Neural progenitor cell (in vitro differentiated cells): ENCODE results near the gene ARL8A. TPM values are rescaled to one million over a fixed set of nuclear protein-coding genes. Genes with fewer than 3 reads are reported as not detected.

ENCODE experiments used
- DNase-seq: peaks from one replicate; pipeline ENCODE4 v3.0.0-alpha.2; 2016; ENCODE audit warnings: low spot score
- H2AFZ ChIP-seq: fragments of 200-600 bp; sonication (generic); replicated peaks from 2 replicates; pipeline ENCODE4 v1.6.1; 2016; ENCODE audit warnings: antibody characterized with exemption
- H3F3A ChIP-seq: fragments of 200-600 bp; sonication (generic); 2 replicates; pipeline ENCODE4 v1.6.1; 2016; ENCODE audit warnings: antibody characterized with exemption, low read depth
- H3K27ac ChIP-seq: fragments of 200-600 bp; sonication (generic); 2 replicates; pipeline ENCODE4 v1.5.1; 2016; ENCODE audit warnings: mild to moderate bottlenecking
- H3K27me3 ChIP-seq: fragments of 200-600 bp; sonication (generic); 2 replicates; pipeline ENCODE4 v1.6.1; 2016; ENCODE audit warnings: mild to moderate bottlenecking, moderate library complexity
- H3K36me3 ChIP-seq: fragments of 200-600 bp; sonication (generic); 2 replicates; pipeline ENCODE4 v1.5.1; 2016
- H3K4me1 ChIP-seq: fragments of 200-600 bp; sonication (generic); 2 replicates; pipeline ENCODE4 v1.6.1; 2016; ENCODE audit warnings: mixed run types
- H3K4me2 ChIP-seq: fragments of 200-600 bp; sonication (generic); 2 replicates; pipeline ENCODE4 v1.6.1; 2016
- H3K4me3 ChIP-seq: fragments of 200-600 bp; sonication (generic); 2 replicates; pipeline ENCODE4 v1.5.1; 2016
- H3K79me2 ChIP-seq: fragments of 200-600 bp; sonication (generic); 2 replicates; pipeline ENCODE4 v1.6.1; 2016; ENCODE audit warnings: low read depth
- H3K9ac ChIP-seq: fragments of 200-600 bp; sonication (generic); 2 replicates; pipeline ENCODE4 v1.6.1; 2016
- H3K9me3 ChIP-seq: fragments of 200-600 bp; sonication (generic); 2 replicates; pipeline ENCODE4 v1.5.1; 2016; ENCODE audit warnings: low read depth
- H4K20me1 ChIP-seq: fragments of 200-600 bp; sonication (generic); 2 replicates; pipeline ENCODE4 v1.6.1; 2016; ENCODE audit warnings: low read depth
- H3K27ac Mint-ChIP-seq: 3 replicates; pipeline ENCODE4 v1.8.0; 2021; ENCODE audit warnings: mixed read lengths
- H3K27me3 Mint-ChIP-seq: 2 replicates; pipeline ENCODE4 v1.8.0; 2022; ENCODE audit warnings: low read depth, mild to moderate bottlenecking, inconsistent platforms, moderate library complexity, mixed read lengths; ENCODE audit not compliant: insufficient read depth
- H3K36me3 Mint-ChIP-seq: 3 replicates; pipeline ENCODE4 v1.8.0; 2021; ENCODE audit warnings: mixed read lengths
- H3K4me1 Mint-ChIP-seq: 3 replicates; pipeline ENCODE4 v1.8.0; 2021; ENCODE audit warnings: mixed read lengths
- H3K4me3 Mint-ChIP-seq: 3 replicates; pipeline ENCODE4 v1.8.0; 2021; ENCODE audit warnings: mild to moderate bottlenecking, moderate library complexity, mixed read lengths
- H3K9me3 Mint-ChIP-seq: 3 replicates; pipeline ENCODE4 v1.8.0; 2020; ENCODE audit warnings: mixed read lengths
- CTCF ChIP-seq: fragments of 200-600 bp; sonication (generic); IDR thresholded peaks from 2 replicates; pipeline ENCODE4 v1.5.1; 2017; ENCODE audit warnings: antibody characterized with exemption, mild to moderate bottlenecking
- EZH2 ChIP-seq: fragments of 200-600 bp; sonication (generic); IDR thresholded peaks from 2 replicates; pipeline ENCODE4 v1.6.1; 2017; ENCODE audit warnings: antibody characterized with exemption, mild to moderate bottlenecking, moderate library complexity
- EZH2phosphoT487 ChIP-seq: fragments of 200-600 bp; sonication (generic); IDR thresholded peaks from 2 replicates; pipeline ENCODE4 v1.6.1; 2017; ENCODE audit warnings: antibody characterized with exemption
- total RNA-seq: library from RNA; depleted of rRNA; stranded (reverse); fragments of >200 nt; gene quantifications from 2 replicates; pipeline ENCODE4 v1.2.3, GENCODE V29; 2015; ENCODE audit warnings: low replicate concordance

The ARL8A gene
- total RNA-seq, 1 donor from 2014 or later: 13.3 TPM

GRCh38 chr1:202160377-202160940 is 15.9 kb upstream of the ARL8A start, which contains the start of gene PTPN7:
Gene PTPN7, minus strand, starts transcription at chr1:202160602. Its CDS starts 1,200 bp downstream, at chr1:202159402.
- Histone ChIP-seq H3K27ac (no peak within 1 kb of the TSS), H3F3A (no peaks in the 10 kb centered on the region), H3K4me2 (no peak within 1 kb of the TSS), H3K9ac (no peak within 1 kb of the TSS), H3K27me3 (no peaks in the 10 kb centered on the region), H3K9me3 (no peaks in the 10 kb centered on the region), H3K4me1 (peaks cover 6% of the 10 kb centered on the region), H3K4me3 (no peak within 1 kb of the TSS), H3K36me3 (no peaks in the 10 kb centered on the region), H3K79me2 (no peaks in the 10 kb centered on the region), H2AFZ (no peak within 1 kb of the TSS), H4K20me1 (no peaks in the 10 kb centered on the region)
- no peak for DNase-seq
- Mint-ChIP-seq H3K4me1 (peaks cover 26% of the 10 kb centered on the region), H3K4me3 (no peak within 1 kb of the TSS), H3K27me3 (peaks cover 2% of the 10 kb centered on the region), H3K9me3 (no peaks in the 10 kb centered on the region), H3K27ac (peak within 1 kb of the TSS; percentile 60), H3K36me3 (no peaks in the 10 kb centered on the region)
- TF ChIP-seq EZH2: no peak
- TF ChIP-seq CTCF: no peak
- TF ChIP-seq EZH2phosphoT487: no peak

GRCh38 chr1:202159534-202160371 is 15.2 kb upstream of the ARL8A start:
- TF ChIP-seq EZH2 (no peak), EZH2phosphoT487 (no peak), CTCF (no peak)
- Histone ChIP-seq H3K27ac (no peak overlapping the region), H3K36me3 (no peaks in the 10 kb centered on the region), H3K27me3 (no peaks in the 10 kb centered on the region), H3F3A (no peaks in the 10 kb centered on the region), H2AFZ (no peak overlapping the region), H3K79me2 (no peaks in the 10 kb centered on the region), H3K9me3 (no peaks in the 10 kb centered on the region), H3K4me3 (no peak overlapping the region), H4K20me1 (no peaks in the 10 kb centered on the region), H3K4me1 (peaks cover 6% of the 10 kb centered on the region), H3K4me2 (no peak overlapping the region), H3K9ac (no peak overlapping the region)
- Mint-ChIP-seq H3K27ac (peak overlapping the region; percentile 24), H3K36me3 (no peaks in the 10 kb centered on the region), H3K4me3 (no peak overlapping the region), H3K27me3 (peaks cover 2% of the 10 kb centered on the region), H3K9me3 (no peaks in the 10 kb centered on the region), H3K4me1 (peaks cover 28% of the 10 kb centered on the region)
- no peak for DNase-seq

- Mint-ChIP-seq H3K4me3 (no peak overlapping the region), H3K4me1 (peaks cover 29% of the 10 kb centered on the region), H3K9me3 (no peaks in the 10 kb centered on the region), H3K27me3 (peaks cover 2% of the 10 kb centered on the region), H3K27ac (no peak overlapping the region), H3K36me3 (no peaks in the 10 kb centered on the region)
- no peaks in the 10 kb centered on the region for H3K9me3 ChIP-seq
- no peaks in the 10 kb centered on the region for H4K20me1 ChIP-seq
- H3K4me2 ChIP-seq: no peak overlapping the region
- no peak overlapping the region for H3K27ac ChIP-seq
- no peaks in the 10 kb centered on the region for H3K27me3 ChIP-seq
- H3F3A ChIP-seq: no peaks in the 10 kb centered on the region
- H3K9ac ChIP-seq: no peak overlapping the region
- TF ChIP-seq CTCF (no peak), EZH2 (no peak), EZH2phosphoT487 (no peak)
- H2AFZ ChIP-seq: no peak overlapping the region
- H3K4me3 ChIP-seq: no peak overlapping the region
- H3K4me1 ChIP-seq: peaks cover 6% of the 10 kb centered on the region
- no peaks in the 10 kb centered on the region for H3K79me2 ChIP-seq
- no peaks in the 10 kb centered on the region for H3K36me3 ChIP-seq
- no peak for DNase-seq
These were observed 14.4 kb upstream of the ARL8A start for GRCh38 chr1:202158810-202159533.
